DND-41 (cell line): Measurements from ENCODE around the gene WHRN.

ENCODE experiments used
- ATAC-seq: fragments of 200-7000 bp; cut with Tn5 transposase; 3 replicates; pipeline ENCODE4 v1.9.1; 2021; ENCODE audit warnings: low read depth; ENCODE audit not compliant: insufficient read depth
- DNase-seq: peaks from one replicate; pipeline ENCODE4 v3.0.0-alpha.2; 2020
- H2AFZ ChIP-seq: 2 replicates; pipeline ENCODE4 v1.6.0; 2012; ENCODE audit warnings: low read depth, low read length
- H3K27ac ChIP-seq: 2 replicates; pipeline ENCODE4 v1.5.1; 2012; ENCODE audit warnings: low read length, inconsistent platforms
- H3K27me3 ChIP-seq: fragments of 200-600 bp; sonication (generic); 2 replicates; pipeline ENCODE4 v1.6.0; 2012; ENCODE audit warnings: low read length, mild to moderate bottlenecking, inconsistent platforms; ENCODE audit not compliant: insufficient read depth, poor library complexity
- H3K36me3 ChIP-seq: 2 replicates; pipeline ENCODE4 v1.5.1; 2012; ENCODE audit warnings: low read length, inconsistent platforms; ENCODE audit not compliant: insufficient read depth
- H3K4me1 ChIP-seq: 2 replicates; pipeline ENCODE4 v1.5.1; 2012; ENCODE audit warnings: mild to moderate bottlenecking, low read length; ENCODE audit not compliant: insufficient read depth
- H3K4me2 ChIP-seq: 2 replicates; pipeline ENCODE4 v1.6.0; 2012; ENCODE audit warnings: mild to moderate bottlenecking, moderate library complexity, low read length, inconsistent platforms; ENCODE audit not compliant: insufficient read depth
- H3K4me3 ChIP-seq, 2 experiments: fragments of 200-600 bp in 1 of 2; shearing (Covaris generic) in 1 of 2; 2 replicates each; pipeline ENCODE4 v1.5.1; 2012 to 2016; ENCODE audit warnings: inconsistent platforms in 2 of 2, low read length in 2 of 2, mild to moderate bottlenecking in 2 of 2, low read depth in 1 of 2, moderate library complexity in 1 of 2
- H3K79me2 ChIP-seq: 2 replicates; pipeline ENCODE4 v1.6.0; 2012; ENCODE audit warnings: low read length, inconsistent platforms; ENCODE audit not compliant: insufficient read depth
- H3K9ac ChIP-seq: 2 replicates; pipeline ENCODE4 v1.6.0; 2012; ENCODE audit warnings: low read depth, mild to moderate bottlenecking, inconsistent platforms, low read length, moderate library complexity
- H3K9me3 ChIP-seq: 2 replicates; pipeline ENCODE4 v1.5.1; 2012; ENCODE audit warnings: low read length, moderate library complexity, mild to moderate bottlenecking, inconsistent platforms; ENCODE audit not compliant: insufficient read depth, severe bottlenecking
- H4K20me1 ChIP-seq: 2 replicates; pipeline ENCODE4 v1.6.0; 2012; ENCODE audit warnings: low read length; ENCODE audit not compliant: insufficient read depth
- CTCF ChIP-seq: IDR thresholded peaks from 2 replicates; pipeline ENCODE4 v1.5.1; 2012; ENCODE audit warnings: borderline replicate concordance, low read length, moderate library complexity, mild to moderate bottlenecking; ENCODE audit not compliant: poor library complexity, severe bottlenecking; ENCODE audit errors: extremely low read depth
- EZH2 ChIP-seq: IDR thresholded peaks from 3 replicates; pipeline ENCODE4 v1.6.1; 2012; ENCODE audit warnings: borderline replicate concordance, low read depth, mild to moderate bottlenecking, moderate library complexity, low read length, inconsistent platforms; ENCODE audit not compliant: severe bottlenecking

The WHRN gene

GRCh38 chr9:114471157-114471556 lies 34.1 kb downstream of the WHRN start:
- TF ChIP-seq EZH2 (no peak), CTCF (no peak)
- Histone ChIP-seq H3K9ac (no peak overlapping the region), H3K27me3 (peaks cover 5% of the 10 kb centered on the region), H4K20me1 (no peaks in the 10 kb centered on the region), H3K4me3 (no peak overlapping the region), H3K79me2 (no peaks in the 10 kb centered on the region), H3K9me3 (no peaks in the 10 kb centered on the region), H3K4me1 (no peaks in the 10 kb centered on the region), H3K36me3 (no peaks in the 10 kb centered on the region), H2AFZ (no peak overlapping the region), H3K27ac (no peak overlapping the region), H3K4me2 (no peak overlapping the region)
- ATAC-seq (no peak), DNase-seq (no peak)

- no peak for TF ChIP-seq EZH2
- no peak for TF ChIP-seq CTCF
- H3K4me3 ChIP-seq, result no peak overlapping the region
- ATAC-seq (no peak), DNase-seq (no peak)
- H3K27me3 ChIP-seq, result peaks cover 5% of the 10 kb centered on the region
- H3K4me2 ChIP-seq, result no peak overlapping the region
- H3K27ac ChIP-seq, result no peak overlapping the region
- no peaks in the 10 kb centered on the region for H3K4me1 ChIP-seq
- no peaks in the 10 kb centered on the region for H4K20me1 ChIP-seq
- no peak overlapping the region for H2AFZ ChIP-seq
- H3K36me3 ChIP-seq, result no peaks in the 10 kb centered on the region
- H3K9ac ChIP-seq, result no peak overlapping the region
- H3K79me2 ChIP-seq, result no peaks in the 10 kb centered on the region
- H3K9me3 ChIP-seq, result no peaks in the 10 kb centered on the region
Observed at GRCh38 chr9:114470581-114470980, 34.7 kb downstream of the WHRN start.

- no peaks in the 10 kb centered on the region for H3K36me3 ChIP-seq
- no peak for TF ChIP-seq CTCF
- TF ChIP-seq EZH2, result no peak
- H3K27me3 ChIP-seq, result peaks cover 5% of the 10 kb centered on the region
- H3K4me1 ChIP-seq, result no peaks in the 10 kb centered on the region
- no peak overlapping the region for H3K4me2 ChIP-seq
- H3K27ac ChIP-seq, result no peak overlapping the region
- no peaks in the 10 kb centered on the region for H4K20me1 ChIP-seq
- ATAC-seq, result no peak
- H3K79me2 ChIP-seq, result no peaks in the 10 kb centered on the region
- DNase-seq, result no peak
- H2AFZ ChIP-seq, result no peak overlapping the region
- H3K9me3 ChIP-seq, result no peaks in the 10 kb centered on the region
- H3K9ac ChIP-seq, result no peak overlapping the region
- no peak overlapping the region for H3K4me3 ChIP-seq
Observed at GRCh38 chr9:114470121-114470520, 35.2 kb downstream of the WHRN start.
